Measurements from ENCODE around the gene RBM33. TPM values are rescaled to one million over a fixed set of nuclear protein-coding genes. Genes with fewer than 3 reads are reported as not detected.

Gene RBM33
- total and polyA plus RNA-seq, 2 donors from 2014 or later, result 9.8 to 78.7 TPM

GRCh38 chr7:155692317-155692716 lies 47.9 kb downstream of the RBM33 start:
- no peak for TF ChIP-seq CTCF (IDR thresholded peaks at IDR 0.05; ENCODE audit: borderline replicate concordance, extremely low read depth, insufficient read depth)
- H3K4me1 ChIP-seq (ENCODE audit: control insufficient read depth in 2 of 3, insufficient read depth in 2 of 3, low read depth in 1 of 3, low read length in 3 of 3), result peaks cover 0 to 8% (median 4%) of the 10 kb centered on the region in 3 donors
- no peaks in the 10 kb centered on the region for H3K9me3 ChIP-seq (ENCODE audit: control insufficient read depth in 2 of 3, insufficient read depth in 1 of 3, low read length in 3 of 3)
- no peak overlapping the region for H3K4me3 ChIP-seq (ENCODE audit: low read length in 3 of 3)
- no peak overlapping the region for H3K27ac ChIP-seq (ENCODE audit: low read depth in 2 of 2, low read length in 2 of 2)
- H3K9ac ChIP-seq (ENCODE audit: low read length in 3 of 3), result no peak overlapping the region
- peaks cover 0 to 3% (median 0%) of the 10 kb centered on the region in 3 donors for H3K36me3 ChIP-seq (ENCODE audit: control insufficient read depth in 2 of 3, insufficient read depth in 3 of 3, low read length in 3 of 3)
- intact Hi-C loops (cut with DNase I), result no loop called here
- DNase-seq, result no peak
- FAIRE-seq, result no peak
- no peaks in the 10 kb centered on the region for H3K27me3 ChIP-seq (ENCODE audit: control insufficient read depth, insufficient read depth, low read length)

GRCh38 chr7:155693826-155694225 lies 49.4 kb downstream of the RBM33 start:
- intact Hi-C loops (cut with DNase I), result no loop called here
- DNase-seq (no peak), FAIRE-seq (no peak)
- Histone ChIP-seq H3K9ac (ENCODE audit: low read length in 3 of 3) (no peak overlapping the region), H3K4me1 (ENCODE audit: control insufficient read depth in 2 of 3, insufficient read depth in 2 of 3, low read depth in 1 of 3, low read length in 3 of 3) (peaks cover 0 to 8% (median 4%) of the 10 kb centered on the region in 3 donors), H3K27me3 (ENCODE audit: control insufficient read depth, insufficient read depth, low read length) (no peaks in the 10 kb centered on the region), H3K4me3 (ENCODE audit: low read length in 3 of 3) (no peak overlapping the region), H3K9me3 (ENCODE audit: control insufficient read depth in 2 of 3, insufficient read depth in 1 of 3, low read length in 3 of 3) (no peaks in the 10 kb centered on the region), H3K27ac (ENCODE audit: low read depth in 2 of 2, low read length in 2 of 2) (no peak overlapping the region), H3K36me3 (ENCODE audit: control insufficient read depth in 2 of 3, insufficient read depth in 3 of 3, low read length in 3 of 3) (peaks cover 0 to 3% (median 0%) of the 10 kb centered on the region in 3 donors)
- no peak for TF ChIP-seq CTCF (IDR thresholded peaks at IDR 0.05; ENCODE audit: borderline replicate concordance, extremely low read depth, insufficient read depth)

GRCh38 chr7:155694851-155695250 lies 50.4 kb downstream of the RBM33 start:
- DNase-seq (no peak), FAIRE-seq (no peak)
- no peak overlapping the region for H3K4me3 ChIP-seq (ENCODE audit: low read length in 3 of 3)
- TF ChIP-seq CTCF (IDR thresholded peaks at IDR 0.05; ENCODE audit: borderline replicate concordance, extremely low read depth, insufficient read depth), result no peak
- intact Hi-C loops (cut with DNase I), result no loop called here
- H3K9ac ChIP-seq (ENCODE audit: low read length in 3 of 3), result no peak overlapping the region
- H3K9me3 ChIP-seq (ENCODE audit: control insufficient read depth in 2 of 3, insufficient read depth in 1 of 3, low read length in 3 of 3), result no peaks in the 10 kb centered on the region
- no peak overlapping the region for H3K27ac ChIP-seq (ENCODE audit: low read depth in 2 of 2, low read length in 2 of 2)
- peaks cover 0 to 3% (median 0%) of the 10 kb centered on the region in 3 donors for H3K36me3 ChIP-seq (ENCODE audit: control insufficient read depth in 2 of 3, insufficient read depth in 3 of 3, low read length in 3 of 3)
- H3K27me3 ChIP-seq (ENCODE audit: control insufficient read depth, insufficient read depth, low read length), result no peaks in the 10 kb centered on the region
- H3K4me1 ChIP-seq (ENCODE audit: control insufficient read depth in 2 of 3, insufficient read depth in 2 of 3, low read depth in 1 of 3, low read length in 3 of 3), result peaks cover 0 to 8% (median 4%) of the 10 kb centered on the region in 3 donors

GRCh38 chr7:155696747-155697146 lies 52.3 kb downstream of the RBM33 start:
- Histone ChIP-seq H3K27me3 (ENCODE audit: control insufficient read depth, insufficient read depth, low read length) (no peaks in the 10 kb centered on the region), H3K9ac (ENCODE audit: low read length in 3 of 3) (no peak overlapping the region), H3K4me3 (ENCODE audit: low read length in 3 of 3) (no peak overlapping the region), H3K36me3 (ENCODE audit: control insufficient read depth in 2 of 3, insufficient read depth in 3 of 3, low read length in 3 of 3) (peaks cover 4 to 8% (median 4%) of the 10 kb centered on the region in 3 donors), H3K4me1 (ENCODE audit: control insufficient read depth in 2 of 3, insufficient read depth in 2 of 3, low read depth in 1 of 3, low read length in 3 of 3) (peaks cover 0 to 8% (median 2%) of the 10 kb centered on the region in 3 donors), H3K27ac (ENCODE audit: low read depth in 2 of 2, low read length in 2 of 2) (no peak overlapping the region), H3K9me3 (ENCODE audit: control insufficient read depth in 2 of 3, insufficient read depth in 1 of 3, low read length in 3 of 3) (no peaks in the 10 kb centered on the region)
- FAIRE-seq (no peak), DNase-seq (no peak)
- no peak for TF ChIP-seq CTCF (IDR thresholded peaks at IDR 0.05; ENCODE audit: borderline replicate concordance, extremely low read depth, insufficient read depth)
- intact Hi-C loops (cut with DNase I), result no loop called here
